ENCODE data around the gene ASTL. TPM values are rescaled to one million over a fixed set of nuclear protein-coding genes. Genes with fewer than 3 reads are reported as not detected.
"Not testable (repeated sequence)": the region's sequence is repeated elsewhere in the genome, so short reads cannot be mapped to it uniquely, and the experiment has no call there.

The ASTL gene
- not detected in 2 replicates for total RNA-seq (2014; rRNA removed)
- not detected for polyA plus RNA-seq (2012)

DNA sequence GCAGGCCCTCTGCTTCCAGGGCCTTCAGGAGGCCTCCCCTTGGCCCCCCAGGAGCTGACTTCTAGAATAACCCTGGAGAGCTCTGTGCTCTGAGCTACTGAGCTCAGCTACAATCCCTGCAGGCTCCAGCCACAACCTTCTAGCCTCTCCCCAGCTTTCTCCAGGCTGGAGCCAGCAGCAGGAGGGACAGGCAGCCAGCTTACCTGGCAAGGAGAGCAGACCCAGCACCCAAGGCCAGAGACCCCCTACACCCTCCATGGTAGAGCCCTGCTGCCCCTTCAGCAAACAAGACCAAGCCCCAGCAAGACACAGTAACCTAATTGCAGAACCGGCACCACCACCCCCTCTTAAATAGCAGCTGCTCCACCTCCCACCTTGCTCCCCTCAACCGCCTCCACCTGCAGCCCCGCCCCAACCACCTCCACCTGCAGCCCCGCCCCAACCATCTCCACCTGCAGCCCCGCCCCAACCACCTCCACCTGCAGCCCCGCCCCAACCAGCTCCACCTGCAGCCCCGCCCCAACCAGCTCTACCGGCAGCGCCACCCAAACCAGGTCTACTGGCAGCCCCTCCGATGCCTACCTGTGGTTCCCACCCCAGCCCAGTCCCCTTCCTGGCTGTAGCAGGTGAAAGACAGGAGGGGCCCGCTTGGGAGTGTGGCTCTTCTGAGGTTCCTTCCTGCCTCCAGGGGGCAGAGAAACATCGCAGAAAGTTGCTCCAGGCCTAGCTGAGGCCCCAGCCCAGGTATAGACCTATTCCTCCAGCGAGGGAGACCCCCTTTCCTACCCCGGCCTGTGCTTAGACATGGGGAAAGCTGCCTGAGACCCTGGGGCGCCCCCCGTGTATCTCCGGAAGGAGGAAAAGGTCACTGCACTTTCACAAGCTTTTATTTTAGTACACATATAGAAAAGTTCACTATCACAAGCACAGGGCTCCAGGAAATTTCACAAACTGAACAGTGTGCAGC is at the start of gene ASTL:
TSS of gene ASTL (minus strand) at position 324 of the 967 bp plus-strand sequence. CDS start at position 258, 66 bp downstream.
- no peak for DNase-seq (ENCODE audit: low read depth)

DNA sequence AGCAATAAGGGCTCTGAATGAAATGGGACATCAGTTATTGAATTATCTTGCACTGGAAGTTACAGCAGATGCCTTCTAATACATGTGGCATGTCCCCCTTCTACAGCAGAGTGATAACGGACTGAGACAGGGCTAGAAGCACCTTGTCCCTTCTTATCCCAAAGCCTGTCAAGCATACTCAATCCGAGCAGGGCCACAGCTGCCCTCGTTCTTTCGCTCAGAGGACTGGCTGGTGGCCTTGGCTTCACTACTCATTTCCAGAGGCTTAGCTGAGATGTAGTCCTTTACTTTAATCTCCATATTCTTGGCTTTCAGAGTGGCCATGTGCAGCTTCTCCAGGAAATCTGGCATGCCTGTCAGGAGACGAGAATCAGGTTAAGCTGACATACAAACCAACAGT is 48.3 kb upstream of the ASTL start:
- DNase-seq (ENCODE audit: low read depth), result no peak

DNA sequence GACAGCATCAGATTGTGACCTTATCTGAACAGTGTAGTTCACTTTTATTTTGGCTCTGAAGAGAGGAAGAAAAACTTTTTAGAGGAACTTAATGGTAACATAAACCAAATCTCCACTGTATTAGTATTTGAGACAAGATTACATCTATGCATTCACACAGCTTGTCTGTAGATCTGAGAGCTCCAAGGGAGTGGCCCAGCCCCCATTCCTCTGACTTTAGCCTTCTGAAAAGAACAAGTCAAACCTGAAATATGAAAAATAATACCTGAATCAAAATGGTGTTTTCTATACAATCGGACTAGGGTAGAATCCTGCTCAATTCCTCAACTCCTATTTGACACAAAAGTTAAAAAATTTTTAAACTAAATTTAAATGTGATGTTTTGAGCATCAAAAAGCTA is 47.2 kb upstream of the ASTL start:
- DNase-seq (ENCODE audit: low read depth), result no peak

DNA sequence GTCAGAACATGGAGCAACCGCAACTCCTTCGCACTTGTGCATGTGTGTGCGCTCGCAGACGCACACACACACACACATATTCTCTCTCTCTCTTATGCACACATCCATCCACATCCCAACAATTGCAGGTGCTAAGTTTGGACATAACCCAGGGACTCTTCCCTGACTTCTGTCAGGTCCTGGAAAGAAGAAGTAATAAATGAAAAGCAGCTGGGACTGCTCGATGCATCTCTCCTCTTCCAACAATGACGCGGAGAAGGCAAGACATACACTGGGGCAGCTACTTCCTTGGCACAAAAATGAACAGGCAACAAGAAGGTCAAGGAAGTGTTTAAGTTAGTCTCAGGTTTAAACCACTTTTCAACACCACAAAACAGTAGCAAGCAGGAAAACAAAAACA is 46.7 kb upstream of the ASTL start:
- no peak for DNase-seq (ENCODE audit: low read depth)

DNA sequence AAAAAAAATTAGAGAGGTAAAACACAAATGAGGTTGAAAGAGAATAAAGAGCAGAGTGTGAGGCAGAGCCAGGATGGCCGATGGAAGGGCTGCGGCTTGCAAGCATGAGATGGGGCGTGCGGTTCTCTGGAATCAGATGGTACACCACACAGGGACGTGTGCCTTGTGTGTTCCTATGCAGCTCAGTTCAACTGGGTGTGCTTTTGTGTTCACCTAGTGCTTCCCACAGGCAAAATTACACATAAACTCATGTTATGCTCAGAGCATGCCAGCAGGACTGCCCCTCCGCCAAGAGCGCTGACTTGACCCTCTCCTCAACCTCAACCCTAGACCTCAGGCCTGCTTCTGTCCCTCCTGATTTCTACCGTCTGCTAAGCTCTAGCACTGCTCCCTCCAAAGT is 45.9 kb upstream of the ASTL start:
- no peak for DNase-seq (ENCODE audit: low read depth)

DNA sequence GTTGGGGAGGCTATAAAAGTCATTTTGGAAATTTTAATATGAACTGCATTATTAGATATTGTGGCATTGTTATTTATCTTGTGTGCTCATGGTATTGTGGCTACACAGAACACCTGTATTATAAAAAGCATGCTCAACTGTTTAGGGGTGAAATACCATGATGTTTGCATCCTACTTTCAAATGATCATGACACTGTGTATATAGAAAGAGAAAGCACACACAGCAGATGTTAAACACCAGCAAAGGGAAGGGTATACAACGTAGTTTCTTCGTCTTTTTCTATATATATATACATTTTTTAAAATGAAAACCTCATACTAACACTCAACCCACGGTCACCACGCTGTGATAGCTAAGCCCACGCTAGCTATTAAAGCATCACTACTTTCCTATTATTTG is 43.2 kb upstream of the ASTL start:
- no peak for DNase-seq (ENCODE audit: low read depth)

DNA sequence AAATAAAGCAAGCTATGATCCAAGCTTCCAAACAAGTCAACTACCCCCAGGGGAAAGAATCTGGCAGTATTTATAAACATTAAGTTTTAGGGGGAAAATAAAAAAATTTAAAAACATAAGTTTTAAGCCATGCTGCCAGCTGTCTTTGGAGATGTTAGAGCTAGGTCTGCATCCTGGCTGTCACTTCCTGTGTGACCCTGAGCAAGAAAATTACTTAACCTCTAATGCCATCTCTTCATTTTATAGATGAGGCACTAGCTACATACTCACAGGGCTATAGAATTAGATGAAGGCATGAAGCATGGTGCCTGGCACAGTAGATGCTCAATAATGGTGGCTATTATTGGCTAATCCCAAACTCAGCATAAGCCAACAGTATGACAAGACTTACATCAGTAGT is 42.2 kb upstream of the ASTL start:
- DNase-seq (ENCODE audit: low read depth), result no peak

DNA sequence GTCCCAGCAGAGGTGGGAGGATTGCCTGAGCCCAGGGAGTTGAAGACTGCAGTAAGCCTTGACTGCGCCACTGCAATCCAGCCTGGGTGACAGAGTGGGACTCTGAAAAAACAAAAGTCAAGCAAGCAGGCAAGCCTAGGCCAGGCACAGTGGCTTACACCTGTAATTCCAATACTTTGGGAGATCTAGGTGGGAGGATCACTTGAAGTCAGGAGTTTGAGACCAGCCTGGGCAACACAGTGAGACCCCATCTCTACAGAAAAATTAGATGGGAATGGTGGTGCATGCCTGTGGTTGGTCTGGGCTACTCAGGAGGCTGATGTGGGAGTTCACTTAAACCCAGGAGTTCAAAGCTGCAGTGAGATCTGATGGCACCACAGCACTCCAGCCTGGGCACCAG is 41.7 kb upstream of the ASTL start:
- DNase-seq (ENCODE audit: low read depth), result no peak

DNA sequence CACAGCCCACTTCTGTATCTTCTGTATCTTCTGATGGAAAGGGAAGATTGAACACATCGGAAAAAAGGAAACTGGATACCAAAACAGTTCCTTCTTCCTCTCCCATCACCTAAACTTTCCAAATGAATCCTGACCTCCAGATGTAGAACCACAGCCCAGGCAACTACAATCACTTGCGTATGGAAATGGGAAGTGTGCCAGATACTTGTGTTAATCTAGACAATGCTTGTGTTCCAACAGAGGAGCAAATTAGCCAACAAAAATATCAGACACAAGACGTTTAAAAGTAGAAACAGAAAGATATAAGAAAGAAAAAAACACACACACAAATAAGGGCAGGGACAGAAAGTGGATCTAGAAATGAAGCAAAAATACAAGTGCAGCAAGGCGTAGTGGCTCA is 38.4 kb upstream of the ASTL start:
- DNase-seq (ENCODE audit: low read depth), result no peak

DNA sequence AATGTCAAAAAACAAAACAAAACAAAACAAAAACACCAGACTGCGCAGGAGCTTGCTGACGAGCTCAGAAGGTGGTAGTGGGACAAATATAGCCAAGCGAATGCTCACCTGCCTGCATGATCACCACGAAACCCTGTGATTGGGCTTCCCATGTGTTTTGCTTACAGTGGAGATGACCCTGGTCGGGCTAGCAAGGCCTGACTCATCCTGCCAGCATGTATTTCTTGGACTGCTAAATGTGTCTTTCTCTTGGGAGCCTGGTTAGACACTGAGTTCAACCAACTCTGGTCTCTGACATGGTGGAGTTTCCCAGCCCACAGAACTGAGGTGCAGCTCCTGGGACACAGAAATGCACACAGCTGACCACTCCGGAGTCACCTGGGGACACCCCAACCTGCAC is 37.6 kb upstream of the ASTL start:
- peak; percentile 56 for DNase-seq (ENCODE audit: low read depth)

DNA sequence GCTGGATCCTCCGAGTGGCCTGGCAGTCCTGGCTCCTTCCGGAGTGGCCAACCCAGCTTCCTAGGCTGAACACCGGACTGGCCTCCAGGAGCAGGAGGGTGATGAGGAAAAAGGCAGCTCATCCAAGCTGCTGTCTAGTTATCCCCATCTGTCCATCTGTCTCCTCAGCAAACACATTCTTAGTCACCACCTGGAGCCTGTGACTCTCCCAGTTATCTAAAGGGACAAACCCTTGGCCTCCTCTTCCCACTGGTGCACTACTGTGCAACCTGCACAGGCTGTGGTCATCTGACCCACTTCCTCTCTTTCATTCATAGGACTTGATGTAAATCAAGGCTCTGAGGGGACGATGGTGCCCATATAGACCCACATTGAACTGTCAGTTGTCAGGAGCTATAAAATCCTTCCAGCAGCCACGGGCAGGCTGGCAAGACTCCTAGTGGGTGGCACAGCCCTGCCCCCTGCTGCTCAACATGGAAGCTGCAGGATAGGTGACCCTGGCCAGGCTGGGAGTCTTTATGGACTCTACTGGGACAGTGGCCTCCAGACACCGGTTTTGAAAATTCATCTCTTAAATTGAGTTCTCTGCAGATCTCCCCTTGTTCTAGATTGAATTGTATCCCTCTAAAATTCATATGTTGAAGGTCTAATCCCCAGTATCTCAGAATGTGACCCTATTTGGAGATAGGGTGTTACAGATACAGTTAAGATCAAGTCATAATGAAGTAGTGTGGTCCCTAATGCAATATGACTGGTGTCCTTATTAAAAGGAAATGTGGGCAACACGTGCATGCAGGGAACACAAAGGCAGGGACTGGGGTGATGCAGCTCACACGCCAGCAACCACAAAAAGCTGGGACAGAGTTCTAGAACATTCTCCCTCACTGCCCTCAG is 36.2 kb upstream of the ASTL start:
- DNase-seq (ENCODE audit: low read depth), result peak; percentile 54

DNA sequence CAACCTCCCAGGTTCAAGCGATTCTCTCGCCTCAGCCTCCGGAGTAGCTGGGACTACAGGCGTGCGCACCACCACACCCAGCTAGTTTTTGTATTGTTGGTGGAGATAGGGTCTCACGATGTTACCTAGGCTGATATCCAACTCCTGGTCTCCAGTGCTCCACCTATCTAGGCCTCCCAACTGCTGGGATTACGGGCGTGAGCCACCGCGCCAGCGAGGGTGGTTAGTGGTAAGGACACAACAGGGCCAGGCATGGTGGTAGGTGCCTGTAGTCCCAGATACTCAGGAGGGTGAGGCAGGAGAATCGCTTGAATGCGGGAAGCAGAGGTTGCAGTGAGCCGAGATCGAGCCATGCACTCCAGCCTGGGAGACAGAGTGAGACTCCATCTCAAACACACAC is 33.5 kb upstream of the ASTL start:
- no peak for DNase-seq (ENCODE audit: low read depth)

DNA sequence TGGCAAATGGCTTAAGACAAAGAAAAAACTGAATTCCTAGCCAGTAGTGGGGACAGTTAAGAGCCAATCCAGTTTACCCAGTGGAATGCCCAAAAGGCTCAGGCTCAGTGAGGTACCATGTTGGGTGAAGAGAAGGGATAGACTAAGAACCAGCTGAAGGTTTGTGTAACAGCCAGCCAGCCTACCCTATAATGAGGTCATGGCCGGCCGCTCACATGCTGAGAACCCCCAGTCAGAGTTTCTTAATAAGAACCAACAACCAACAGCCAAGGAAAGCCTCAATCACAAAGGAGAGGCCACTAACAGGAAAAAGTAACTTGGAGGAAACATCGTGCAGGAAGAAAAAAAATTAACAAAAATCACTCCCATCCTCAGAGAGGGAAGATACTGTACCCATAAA is 32.3 kb upstream of the ASTL start:
- no peak for DNase-seq (ENCODE audit: low read depth)

DNA sequence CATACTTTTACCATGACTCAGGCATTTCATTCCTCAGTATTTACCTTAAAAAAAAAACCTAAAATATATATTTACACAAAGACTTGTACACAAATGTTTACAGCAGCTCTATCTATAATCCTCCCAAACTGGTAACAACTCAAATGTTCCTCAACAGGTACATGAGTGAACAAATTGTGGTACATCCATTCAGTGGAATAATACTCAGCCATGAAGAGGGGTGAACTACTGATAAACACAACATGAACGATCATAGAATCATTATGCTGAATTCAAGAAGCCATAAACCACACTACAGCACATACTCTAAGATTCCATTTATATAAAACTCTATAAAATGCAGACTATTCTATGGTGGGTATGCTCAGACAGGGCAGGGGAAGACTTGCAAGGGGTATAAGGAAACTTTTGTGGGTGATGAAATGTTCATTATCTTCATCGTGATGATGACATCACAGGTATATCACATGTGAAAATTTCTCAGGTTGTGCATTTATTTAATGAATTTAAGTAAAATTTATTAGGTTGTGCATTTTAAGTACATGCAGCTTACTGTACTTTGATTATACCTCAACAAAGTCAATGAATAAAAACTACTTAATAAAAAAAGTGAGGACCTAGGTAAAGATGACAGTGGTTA is 31.7 kb upstream of the ASTL start:
- no peak for DNase-seq (ENCODE audit: low read depth)

DNA sequence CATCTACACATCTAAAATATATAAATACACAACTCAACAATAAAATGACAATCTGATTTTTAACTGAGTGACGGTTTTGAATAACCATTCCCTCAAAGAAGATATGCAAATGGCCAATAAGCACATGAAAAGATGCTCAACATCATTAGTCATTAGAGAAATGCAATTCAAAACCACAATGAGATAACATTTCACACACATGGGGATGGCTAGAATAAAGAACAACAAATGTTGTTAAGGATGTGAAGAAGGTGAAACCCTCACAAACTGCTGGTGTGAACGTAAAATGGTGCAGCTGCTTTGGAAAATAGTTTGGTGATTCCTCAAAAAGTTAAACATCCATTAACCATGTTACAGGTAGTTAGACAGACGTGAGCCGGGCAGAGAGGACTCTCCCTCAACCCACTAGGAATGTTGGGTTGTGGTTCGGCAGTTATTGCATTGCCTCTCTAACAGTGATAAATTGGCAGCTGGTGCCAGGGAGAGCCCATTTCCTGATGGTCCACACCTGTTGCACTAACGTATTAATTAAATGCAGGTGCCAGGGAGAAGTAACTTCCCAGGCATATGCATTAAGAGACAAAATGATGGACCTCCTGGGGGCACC is 29.2 kb upstream of the ASTL start:
- DNase-seq (ENCODE audit: low read depth), result peak; percentile 56

DNA sequence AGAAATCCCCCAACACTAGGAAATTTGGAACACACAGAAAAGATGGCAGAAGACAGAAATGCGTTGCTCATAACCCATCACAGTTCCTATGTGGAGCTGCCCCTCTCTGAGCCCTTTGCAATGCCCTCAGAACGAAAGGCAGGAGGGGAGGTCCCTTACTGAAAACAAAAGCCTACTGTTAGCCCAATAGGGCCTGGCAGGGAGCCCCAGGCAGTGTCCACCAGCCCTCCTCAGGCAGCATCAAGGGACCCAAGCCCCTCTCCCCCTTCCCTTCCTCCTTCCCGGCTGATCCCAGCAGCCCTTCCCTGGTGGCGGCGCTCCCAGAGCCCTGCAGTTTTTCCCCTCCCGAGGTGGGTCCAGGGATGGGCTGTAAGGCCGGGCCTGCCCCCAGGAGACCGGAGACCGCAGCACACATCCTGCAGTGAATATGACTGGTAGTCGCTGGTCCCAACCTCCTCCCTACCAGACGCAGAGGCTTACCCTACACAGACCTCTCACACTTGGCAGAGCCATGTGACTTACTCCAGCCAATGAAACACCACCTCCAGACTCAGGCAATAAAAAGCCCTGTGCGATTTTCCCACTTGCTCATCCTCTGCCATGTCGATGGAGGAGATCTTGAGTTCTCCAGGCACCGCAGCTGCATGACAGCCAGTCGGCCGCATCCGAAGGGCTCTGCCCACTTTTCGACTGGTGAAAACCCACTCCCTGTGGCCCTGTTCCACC is 26.3 kb upstream of the ASTL start:
- no peak for DNase-seq (ENCODE audit: low read depth)

DNA sequence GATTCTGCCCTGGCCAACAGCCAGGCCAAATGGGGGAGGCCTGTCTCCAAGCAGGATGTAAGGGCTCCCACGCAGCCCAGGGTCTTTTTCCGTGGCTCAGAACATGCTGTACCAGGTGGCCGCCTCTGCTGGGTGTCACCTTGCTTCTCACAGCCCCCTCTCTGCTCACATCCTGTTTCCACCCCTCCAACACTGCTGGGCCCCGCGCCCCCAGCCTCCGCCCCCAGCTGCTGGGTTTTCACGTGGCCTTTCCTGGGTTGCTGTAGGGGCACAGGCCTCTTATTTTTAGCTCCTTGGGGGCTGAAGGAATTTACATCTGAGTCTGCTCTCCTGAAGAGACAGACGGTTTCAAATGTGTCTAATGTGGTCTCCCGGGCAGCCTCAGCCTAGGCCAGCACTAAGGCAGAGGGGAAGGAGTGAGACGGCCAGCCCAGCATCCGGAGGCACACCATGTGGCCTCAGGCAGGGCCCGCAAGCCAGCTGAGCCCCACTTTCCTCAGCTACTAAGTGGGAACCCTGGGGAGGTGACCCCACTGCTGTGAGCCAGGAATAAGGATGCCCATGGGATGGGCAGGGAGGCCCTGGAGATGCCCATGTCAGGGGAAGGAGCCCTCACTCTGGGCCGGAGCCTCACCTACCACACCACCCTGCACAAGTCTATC is 25.6 kb upstream of the ASTL start:
- DNase-seq (ENCODE audit: low read depth), result no peak

DNA sequence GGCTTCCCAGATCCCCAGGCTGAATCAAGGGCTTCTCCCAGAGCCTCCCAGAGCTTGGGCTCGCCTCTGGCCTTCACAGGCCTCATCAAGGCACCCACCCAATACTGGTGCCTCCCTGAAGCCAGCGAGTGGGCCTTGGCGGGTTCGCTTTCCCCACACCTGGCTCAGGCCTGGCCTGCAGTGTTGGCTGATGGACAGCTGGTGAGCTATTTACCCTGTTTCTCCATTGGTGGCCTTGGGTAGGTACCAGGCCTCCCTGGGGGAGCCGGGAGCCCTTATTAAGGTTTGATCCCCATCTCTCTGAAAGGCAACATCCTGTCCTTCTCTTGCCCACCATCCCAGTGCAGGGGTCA is 25.1 kb upstream of the ASTL start:
- no peak for DNase-seq (ENCODE audit: low read depth)

DNA sequence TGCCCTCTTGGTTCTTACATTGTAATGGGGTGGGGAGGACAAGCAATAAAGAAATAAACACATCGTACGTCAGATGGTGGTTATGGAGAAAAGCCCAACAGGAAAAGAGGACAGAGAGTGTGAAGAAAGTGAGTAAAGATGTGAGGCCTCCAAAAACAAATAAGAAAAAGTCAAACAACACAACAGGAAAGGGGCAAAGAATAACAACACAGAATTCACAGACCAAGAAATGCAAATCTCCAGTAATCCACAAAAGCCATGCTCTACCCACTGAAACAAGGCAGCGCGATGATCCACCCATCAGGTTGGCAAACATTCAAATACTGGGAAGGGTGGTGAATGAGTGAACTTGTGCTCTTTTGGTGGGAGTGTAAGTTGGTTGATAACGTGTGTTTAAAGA is 23.6 kb upstream of the ASTL start:
- no peak for DNase-seq (ENCODE audit: low read depth)

DNA sequence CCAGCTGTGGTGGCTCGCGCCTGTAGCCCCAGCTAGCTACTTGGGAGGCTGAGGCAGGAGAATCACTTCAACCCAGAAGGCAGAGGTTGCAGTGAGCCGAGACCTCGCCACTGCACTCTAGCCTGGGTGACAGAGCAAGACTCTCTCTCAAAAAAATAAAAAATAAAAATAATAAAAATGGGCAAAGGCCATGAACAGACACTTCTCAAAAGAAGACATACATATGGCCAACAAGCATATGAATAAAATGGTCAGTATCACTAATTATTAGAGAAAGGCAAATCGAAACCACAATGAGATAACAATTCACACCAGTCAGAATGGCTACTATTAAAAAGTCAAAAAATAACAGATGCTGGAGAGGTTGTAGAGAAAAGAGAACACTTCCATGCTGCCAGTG is 22.1 kb upstream of the ASTL start:
- DNase-seq (ENCODE audit: low read depth), result not testable (repeated sequence)
